C4-2B (cell line): ENCODE data around the gene GFM1.

ENCODE experiments used
- H3K27ac ChIP-seq: fragments of 450-650 bp; 2 replicates; pipeline ENCODE4 v1.5.1; 2017
- ZFX ChIP-seq: fragments of 450-650 bp; IDR thresholded peaks from 2 replicates; pipeline ENCODE4 v1.6.1; 2017
- TF ChIP-seq, protein P1 (sequence below): fragments of 450-650 bp; conservative IDR thresholded peaks from 2 replicates; pipeline ENCODE4 v1.5.1; 2017; ENCODE audit warnings: mild to moderate bottlenecking

The GFM1 gene

DNA sequence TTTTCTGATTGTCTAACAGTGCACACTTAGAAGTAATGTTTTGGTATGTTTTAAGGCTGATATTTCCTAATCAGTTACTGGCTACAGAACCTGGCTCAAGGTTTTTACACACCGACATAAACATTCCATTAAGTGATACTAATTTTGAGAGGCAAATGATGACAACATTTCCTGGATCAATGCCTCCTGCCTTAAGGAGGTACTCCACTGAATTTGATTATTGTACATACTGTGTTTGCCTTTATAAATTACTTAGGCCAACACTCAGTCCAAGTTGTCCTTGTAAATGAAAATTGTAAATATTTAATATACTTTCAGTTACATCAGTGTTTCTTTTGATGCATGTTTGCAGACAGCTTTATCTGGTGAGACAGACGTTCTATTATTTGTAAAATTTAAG lies 52.3 kb downstream of the GFM1 start:
- no peak overlapping the region for H3K27ac ChIP-seq
- TF ChIP-seq, protein P1, sequence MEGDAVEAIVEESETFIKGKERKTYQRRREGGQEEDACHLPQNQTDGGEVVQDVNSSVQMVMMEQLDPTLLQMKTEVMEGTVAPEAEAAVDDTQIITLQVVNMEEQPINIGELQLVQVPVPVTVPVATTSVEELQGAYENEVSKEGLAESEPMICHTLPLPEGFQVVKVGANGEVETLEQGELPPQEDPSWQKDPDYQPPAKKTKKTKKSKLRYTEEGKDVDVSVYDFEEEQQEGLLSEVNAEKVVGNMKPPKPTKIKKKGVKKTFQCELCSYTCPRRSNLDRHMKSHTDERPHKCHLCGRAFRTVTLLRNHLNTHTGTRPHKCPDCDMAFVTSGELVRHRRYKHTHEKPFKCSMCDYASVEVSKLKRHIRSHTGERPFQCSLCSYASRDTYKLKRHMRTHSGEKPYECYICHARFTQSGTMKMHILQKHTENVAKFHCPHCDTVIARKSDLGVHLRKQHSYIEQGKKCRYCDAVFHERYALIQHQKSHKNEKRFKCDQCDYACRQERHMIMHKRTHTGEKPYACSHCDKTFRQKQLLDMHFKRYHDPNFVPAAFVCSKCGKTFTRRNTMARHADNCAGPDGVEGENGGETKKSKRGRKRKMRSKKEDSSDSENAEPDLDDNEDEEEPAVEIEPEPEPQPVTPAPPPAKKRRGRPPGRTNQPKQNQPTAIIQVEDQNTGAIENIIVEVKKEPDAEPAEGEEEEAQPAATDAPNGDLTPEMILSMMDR: no peak
- no peak for TF ChIP-seq ZFX

DNA sequence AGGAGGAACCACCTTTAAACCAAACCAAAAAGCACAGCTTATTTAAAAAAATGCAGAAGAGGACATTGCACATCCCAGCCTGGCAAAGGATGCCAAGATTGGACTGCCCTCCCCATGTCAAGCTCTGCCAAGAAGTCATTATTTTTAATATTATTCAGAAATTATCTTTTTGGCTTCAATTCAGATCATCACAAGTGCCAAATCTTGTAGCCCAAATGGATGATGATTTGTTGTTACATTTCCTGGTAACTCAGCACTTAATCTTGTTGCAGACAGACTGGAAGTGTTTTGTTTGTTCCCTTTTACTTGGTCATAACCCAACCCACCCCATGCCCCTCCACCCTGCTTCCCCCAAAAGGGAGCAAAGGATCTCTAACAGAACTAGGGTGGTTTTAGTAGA lies 56.2 kb downstream of the GFM1 start:
- TF ChIP-seq ZFX: no peak
- TF ChIP-seq, protein P1: no peak

DNA sequence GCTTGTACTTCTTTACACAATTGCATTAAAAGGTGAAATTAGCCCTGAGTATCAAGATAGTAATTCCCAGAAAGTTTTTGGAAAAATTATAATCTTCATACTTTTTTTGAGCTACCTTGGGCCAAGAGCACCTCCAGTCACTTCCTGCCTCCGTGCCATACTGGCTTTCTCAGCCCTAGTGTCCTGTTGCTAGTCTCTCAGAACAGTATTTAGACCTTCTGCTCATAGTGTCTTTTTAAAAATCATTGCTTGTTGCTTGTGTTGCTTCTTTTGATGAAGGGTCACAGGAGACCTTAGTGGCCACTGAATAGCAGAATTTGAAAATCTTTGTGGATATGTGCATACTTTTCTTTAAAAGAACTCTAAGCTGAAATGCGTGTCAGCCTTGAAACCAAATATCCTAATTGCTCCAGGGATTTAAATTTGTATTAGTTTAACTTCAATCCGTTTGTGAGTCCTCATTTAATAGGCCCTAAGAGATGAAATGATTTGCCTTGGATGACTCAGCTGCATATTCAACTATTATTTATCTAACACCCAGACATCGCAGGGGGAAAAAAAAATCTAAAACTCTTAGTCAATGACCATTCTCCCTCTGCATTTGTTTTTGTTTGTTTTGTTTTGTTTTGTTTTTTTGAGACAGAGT lies 57.2 kb downstream of the GFM1 start:
- H3K27ac ChIP-seq: no peak overlapping the region
- no peak for TF ChIP-seq ZFX
- TF ChIP-seq, protein P1: no peak

More for the DNA sequence above, 56.2 kb downstream of the GFM1 start:
- no peak overlapping the region for H3K27ac ChIP-seq

DNA sequence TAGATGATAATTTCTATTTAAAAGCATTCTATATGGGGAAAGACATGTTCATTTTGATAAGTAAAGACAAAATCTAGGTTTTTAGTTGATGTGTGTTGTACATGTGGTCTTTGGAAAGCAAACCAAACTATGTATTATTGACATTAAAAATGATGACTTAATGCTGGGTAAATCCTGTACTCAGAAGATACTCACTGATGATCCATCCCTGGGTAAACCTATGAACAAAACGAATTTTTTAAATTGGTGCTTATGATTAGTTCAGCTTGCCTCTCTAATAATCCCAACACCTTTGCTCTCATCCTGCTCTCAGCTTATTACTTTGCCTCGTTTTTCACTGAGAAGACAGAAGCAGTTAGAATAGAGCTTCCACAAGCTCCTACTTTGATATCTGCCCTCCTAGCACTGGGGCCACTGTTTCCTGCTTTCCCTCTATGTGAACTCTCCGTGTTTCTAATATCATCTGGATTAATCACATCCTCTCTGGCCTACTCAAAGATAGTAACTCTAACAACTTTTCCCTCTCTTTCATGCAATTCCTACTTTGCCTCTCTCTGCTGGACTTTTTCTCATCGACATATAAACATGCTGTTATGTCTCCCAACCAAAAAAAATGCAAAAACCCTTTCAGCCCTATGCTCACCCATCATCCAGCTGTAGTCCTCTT lies 58.6 kb downstream of the GFM1 start:
- TF ChIP-seq, protein P1: no peak
- TF ChIP-seq ZFX: no peak
- no peak overlapping the region for H3K27ac ChIP-seq

DNA sequence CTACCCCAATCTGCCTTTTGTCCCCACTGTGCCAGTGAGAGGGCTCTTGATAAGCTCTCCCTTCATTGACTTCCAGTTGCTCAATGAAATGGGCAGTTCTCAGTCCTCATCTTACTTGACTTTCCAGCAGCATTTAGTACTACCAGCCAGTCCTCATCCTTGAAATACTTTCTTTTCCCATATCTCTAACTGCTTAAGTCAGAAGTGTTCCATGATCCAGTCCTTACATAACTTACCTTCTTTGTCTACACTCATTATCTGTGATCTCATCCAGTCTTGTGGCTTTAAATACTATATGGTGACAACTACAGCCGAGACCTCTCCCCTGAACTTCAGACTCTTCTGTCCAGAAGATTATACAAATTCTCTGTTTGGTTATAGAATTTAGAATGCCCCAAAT lies 59.2 kb downstream of the GFM1 start:
- TF ChIP-seq ZFX: no peak
- TF ChIP-seq, protein P1: no peak
- H3K27ac ChIP-seq: no peak overlapping the region

DNA sequence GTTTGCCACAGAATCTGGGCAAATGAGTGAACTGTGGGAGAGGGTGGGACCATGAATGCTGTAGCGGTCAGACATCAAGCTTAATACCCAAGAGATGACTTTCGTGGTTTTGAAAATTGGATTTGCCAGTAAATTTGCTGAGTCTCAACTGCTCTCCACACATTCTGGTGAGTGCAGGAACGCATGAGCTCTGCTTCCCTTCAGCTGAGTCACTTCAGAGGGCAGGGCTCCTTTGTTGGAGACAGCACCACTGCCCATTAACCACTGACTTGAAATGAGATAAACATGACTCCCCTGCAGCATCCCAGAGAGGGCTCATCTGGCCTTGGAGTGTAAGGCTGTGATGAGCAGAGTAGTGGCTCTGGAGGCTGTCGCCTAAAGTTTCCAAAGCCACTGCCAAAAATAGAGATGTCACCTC lies 65.3 kb downstream of the GFM1 start:
- no peak for TF ChIP-seq ZFX
- TF ChIP-seq, protein P1: no peak
- H3K27ac ChIP-seq: no peak overlapping the region

DNA sequence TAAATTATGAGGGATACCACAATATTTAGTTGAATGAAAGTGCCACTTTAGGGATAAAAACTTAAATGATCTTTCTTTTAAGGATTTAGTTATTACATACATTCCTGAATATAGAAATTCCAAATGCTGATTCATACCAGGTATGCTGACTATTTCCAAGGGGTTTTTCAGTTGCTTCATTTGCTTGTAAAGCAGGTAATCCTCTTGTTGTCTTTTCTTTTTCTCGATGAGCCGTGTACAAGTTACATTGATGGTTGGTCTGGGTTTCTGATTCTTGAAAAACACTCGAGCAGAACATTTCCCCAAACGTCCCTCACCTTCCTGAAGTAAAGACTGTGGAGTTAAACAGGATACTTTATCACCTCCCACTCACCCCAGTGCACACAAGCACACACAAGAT lies 66.3 kb downstream of the GFM1 start:
- no peak overlapping the region for H3K27ac ChIP-seq
- TF ChIP-seq, protein P1: no peak
- no peak for TF ChIP-seq ZFX
